KMS-11 (cell line): ENCODE data around the gene SLX9.

Source experiments
- H2AFZ ChIP-seq: fragments of 200-600 bp; sonication (generic); 2 replicates; pipeline ENCODE4 v1.6.1; 2016; ENCODE audit warnings: antibody characterized with exemption, mixed run types, low read depth
- H3K27ac ChIP-seq: fragments of 200-600 bp; sonication (generic); 2 replicates; pipeline ENCODE4 v1.6.1; 2016; ENCODE audit warnings: mild to moderate bottlenecking, mixed run types
- H3K27me3 ChIP-seq: fragments of 200-600 bp; sonication (generic); 2 replicates; pipeline ENCODE4 v1.6.1; 2017; ENCODE audit warnings: mild to moderate bottlenecking, low read depth, mixed run types, moderate library complexity; ENCODE audit not compliant: insufficient read depth
- H3K36me3 ChIP-seq: fragments of 200-600 bp; sonication (generic); 2 replicates; pipeline ENCODE4 v1.6.1; 2017; ENCODE audit warnings: mild to moderate bottlenecking, mixed run types; ENCODE audit not compliant: insufficient read depth
- H3K4me1 ChIP-seq: fragments of 200-600 bp; sonication (generic); 2 replicates; pipeline ENCODE4 v1.6.1; 2016; ENCODE audit warnings: mild to moderate bottlenecking, low read depth, mixed run types; ENCODE audit not compliant: poor library complexity, severe bottlenecking
- H3K4me2 ChIP-seq: fragments of 200-600 bp; sonication (generic); 2 replicates; pipeline ENCODE4 v1.7.0; 2016; ENCODE audit warnings: mild to moderate bottlenecking, mixed run types
- H3K4me3 ChIP-seq: fragments of 200-600 bp; sonication (generic); IDR thresholded peaks from 2 replicates; pipeline ENCODE4 v1.6.1; 2017; ENCODE audit warnings: low read depth, low read length, mixed read lengths; ENCODE audit not compliant: insufficient read depth
- H3K79me2 ChIP-seq: fragments of 200-600 bp; sonication (generic); 2 replicates; pipeline ENCODE4 v1.6.1; 2016; ENCODE audit warnings: low read depth, mixed run types; ENCODE audit not compliant: insufficient read depth
- H3K9ac ChIP-seq: fragments of 200-600 bp; sonication (generic); 2 replicates; pipeline ENCODE4 v1.6.1; 2016; ENCODE audit warnings: mild to moderate bottlenecking, mixed run types
- H4K20me1 ChIP-seq: fragments of 200-600 bp; sonication (generic); 2 replicates; pipeline ENCODE4 v1.6.1; 2016; ENCODE audit warnings: mild to moderate bottlenecking, mixed run types; ENCODE audit not compliant: insufficient read depth
- TF ChIP-seq, protein P1 (sequence below): fragments of 200-600 bp; sonication (generic); conservative IDR thresholded peaks from 2 replicates; pipeline ENCODE4 v1.6.1; 2017; ENCODE audit warnings: low read depth, mild to moderate bottlenecking, antibody characterized with exemption, low read length, moderate library complexity, mixed read lengths

SLX9 gene

DNA sequence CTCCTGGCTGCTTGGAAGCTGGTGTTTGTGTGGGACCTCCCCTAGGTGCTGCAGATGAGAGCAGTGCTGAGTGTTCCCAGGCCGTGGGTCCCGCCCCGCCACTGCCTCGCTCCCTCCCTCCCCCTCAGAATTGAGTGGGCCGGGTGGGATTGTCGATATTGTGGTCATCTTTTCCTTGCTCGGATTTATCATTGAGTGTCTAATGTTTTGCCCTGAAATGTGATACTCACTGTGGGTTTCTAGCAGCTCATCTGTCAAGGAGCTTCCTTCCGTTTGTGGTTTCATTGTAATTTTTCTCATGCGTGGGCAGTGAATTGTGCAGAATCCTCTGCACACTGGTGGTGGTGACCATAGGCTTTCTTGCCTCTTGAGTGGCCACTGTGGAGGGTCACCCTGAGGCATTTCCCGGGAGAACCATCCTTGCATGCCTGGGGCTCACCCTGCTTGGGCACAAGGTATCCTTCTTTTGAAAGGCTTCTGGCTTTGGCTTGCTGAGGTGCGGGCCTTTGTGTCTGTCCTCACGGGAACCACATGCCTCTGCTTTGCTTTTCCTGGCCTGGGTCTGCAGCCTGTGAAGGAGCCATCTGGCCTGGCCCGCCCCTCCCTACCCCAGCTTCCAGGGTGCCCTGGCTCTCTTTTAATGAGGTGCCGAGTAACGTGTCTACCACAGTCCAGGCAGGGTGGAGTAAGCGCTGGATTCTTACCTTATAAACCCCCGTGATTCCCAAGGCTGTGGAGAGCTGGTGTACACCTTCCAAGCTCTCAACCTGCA lies 25.6 kb downstream of the SLX9 start:
- TF ChIP-seq, protein P1, sequence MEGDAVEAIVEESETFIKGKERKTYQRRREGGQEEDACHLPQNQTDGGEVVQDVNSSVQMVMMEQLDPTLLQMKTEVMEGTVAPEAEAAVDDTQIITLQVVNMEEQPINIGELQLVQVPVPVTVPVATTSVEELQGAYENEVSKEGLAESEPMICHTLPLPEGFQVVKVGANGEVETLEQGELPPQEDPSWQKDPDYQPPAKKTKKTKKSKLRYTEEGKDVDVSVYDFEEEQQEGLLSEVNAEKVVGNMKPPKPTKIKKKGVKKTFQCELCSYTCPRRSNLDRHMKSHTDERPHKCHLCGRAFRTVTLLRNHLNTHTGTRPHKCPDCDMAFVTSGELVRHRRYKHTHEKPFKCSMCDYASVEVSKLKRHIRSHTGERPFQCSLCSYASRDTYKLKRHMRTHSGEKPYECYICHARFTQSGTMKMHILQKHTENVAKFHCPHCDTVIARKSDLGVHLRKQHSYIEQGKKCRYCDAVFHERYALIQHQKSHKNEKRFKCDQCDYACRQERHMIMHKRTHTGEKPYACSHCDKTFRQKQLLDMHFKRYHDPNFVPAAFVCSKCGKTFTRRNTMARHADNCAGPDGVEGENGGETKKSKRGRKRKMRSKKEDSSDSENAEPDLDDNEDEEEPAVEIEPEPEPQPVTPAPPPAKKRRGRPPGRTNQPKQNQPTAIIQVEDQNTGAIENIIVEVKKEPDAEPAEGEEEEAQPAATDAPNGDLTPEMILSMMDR = no peak
- Histone ChIP-seq H3K27ac (no peak overlapping the region), H3K4me1 (peaks cover 8% of the 10 kb centered on the region), H3K4me2 (no peak overlapping the region), H3K4me3 (no peak overlapping the region), H3K36me3 (peaks cover 3% of the 10 kb centered on the region; the same call in 1 of the 2 replicates), H3K27me3 (no peaks in the 10 kb centered on the region), H3K9ac (no peak overlapping the region), H3K79me2 (peaks cover 10% of the 10 kb centered on the region), H2AFZ (no peak overlapping the region), H4K20me1 (no peaks in the 10 kb centered on the region)

DNA sequence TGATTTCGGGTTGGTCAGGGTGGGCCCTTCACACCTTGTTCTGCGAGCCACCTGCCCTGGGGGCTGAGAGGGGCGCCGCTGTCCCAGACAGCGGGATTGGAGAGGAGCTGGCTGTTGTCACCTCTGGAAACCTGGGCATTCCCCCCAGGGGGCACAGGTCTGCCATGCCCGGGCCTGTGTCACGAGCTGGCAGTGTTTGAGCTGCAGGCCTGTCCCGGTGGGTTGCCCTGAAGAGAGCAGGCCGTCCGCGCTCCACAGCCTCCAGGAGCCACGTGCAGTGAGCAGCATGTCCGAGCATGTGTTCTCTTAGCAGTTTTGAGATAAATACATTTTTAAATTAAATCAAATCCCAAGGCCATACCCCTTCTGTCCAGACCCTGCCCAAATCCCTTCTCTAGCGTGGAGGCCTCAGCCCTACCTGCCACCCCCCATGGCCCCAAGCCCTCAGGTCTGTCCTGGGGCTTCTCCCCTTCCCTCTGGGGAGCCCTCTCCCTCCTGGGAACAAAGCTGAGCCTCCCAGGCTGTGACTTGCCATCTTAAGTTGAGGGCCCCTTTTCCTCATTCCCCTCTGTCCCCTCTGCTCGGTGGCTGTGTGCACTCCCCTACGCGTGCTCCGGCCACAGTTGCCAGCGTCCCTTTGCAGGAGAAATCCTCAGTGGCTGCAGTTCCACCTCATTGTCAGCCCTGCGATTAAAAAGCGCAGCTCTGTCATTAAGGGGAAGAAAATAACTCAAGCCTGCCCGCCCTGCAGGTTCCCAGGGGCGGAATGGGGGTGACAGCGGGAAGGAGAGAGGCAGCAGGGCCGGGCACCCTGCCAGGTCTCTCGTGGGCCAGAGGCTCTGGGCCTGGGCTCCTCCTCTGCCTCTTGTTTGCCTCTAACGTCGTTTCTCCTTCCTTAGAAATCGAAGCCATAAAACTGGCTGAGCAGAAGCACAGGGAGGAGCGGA lies 26.6 kb downstream of the SLX9 start:
- Histone ChIP-seq H2AFZ (no peak overlapping the region), H3K9ac (no peak overlapping the region), H3K4me1 (peaks cover 8% of the 10 kb centered on the region), H3K27ac (no peak overlapping the region), H3K4me3 (no peak overlapping the region), H3K36me3 (peaks cover 3% of the 10 kb centered on the region; the same call in 1 of the 2 replicates), H3K27me3 (no peaks in the 10 kb centered on the region), H3K79me2 (peaks cover 10% of the 10 kb centered on the region), H4K20me1 (no peaks in the 10 kb centered on the region), H3K4me2 (no peak overlapping the region)
- TF ChIP-seq, protein P1 = no peak

DNA sequence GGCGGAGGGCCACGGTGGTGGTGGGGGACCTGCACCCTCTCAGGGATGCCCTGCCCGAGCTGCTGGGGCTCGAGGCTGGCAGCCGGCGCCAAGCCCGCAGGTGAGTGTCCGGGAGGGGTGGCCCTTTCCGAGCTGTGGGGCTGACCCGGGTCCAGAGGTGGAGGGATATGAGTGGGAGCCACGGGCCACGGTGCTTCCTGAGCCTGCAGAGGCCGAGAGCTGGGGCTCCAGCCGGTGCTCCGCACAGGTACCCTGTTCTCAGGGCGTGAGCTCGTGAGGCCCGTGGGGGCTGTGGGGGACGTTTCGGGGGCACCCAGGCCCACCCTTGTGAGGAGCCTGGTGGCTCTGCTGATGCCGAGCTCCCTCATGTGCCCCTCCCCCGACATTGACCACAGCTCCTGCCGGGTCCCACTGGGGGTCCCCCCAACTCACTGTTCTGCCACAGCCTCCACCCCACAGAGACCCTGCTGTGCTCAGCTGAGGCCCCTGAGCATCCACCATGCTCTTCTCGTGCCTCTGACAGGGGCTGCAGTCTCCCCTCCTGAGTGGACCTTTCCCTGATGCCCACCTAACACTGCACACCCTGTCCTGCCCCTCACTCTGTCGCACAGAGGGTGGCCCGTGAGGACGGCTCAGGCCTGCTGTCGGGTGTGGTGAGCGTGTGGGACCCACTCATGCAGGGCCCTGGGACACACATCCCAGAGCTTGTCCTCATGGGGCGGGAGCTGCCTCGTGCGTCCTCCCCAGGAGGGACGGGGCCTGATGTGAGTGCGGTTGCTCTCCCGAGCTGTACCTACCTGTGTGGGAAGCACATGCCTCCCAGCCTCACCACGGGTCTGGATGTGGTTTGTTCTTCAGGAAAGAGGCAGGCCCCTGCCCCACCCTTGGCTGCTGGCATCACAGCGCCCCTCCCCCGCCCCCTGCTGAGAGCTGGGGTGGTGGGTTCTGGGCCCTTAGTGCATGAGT lies 27.5 kb downstream of the SLX9 start:
- H3K4me3 ChIP-seq = no peak overlapping the region
- no peaks in the 10 kb centered on the region for H4K20me1 ChIP-seq
- no peak overlapping the region for H2AFZ ChIP-seq
- no peak overlapping the region for H3K27ac ChIP-seq
- H3K9ac ChIP-seq = no peak overlapping the region
- H3K4me2 ChIP-seq = no peak overlapping the region
- H3K79me2 ChIP-seq = peaks cover 10% of the 10 kb centered on the region
- H3K36me3 ChIP-seq = peaks cover 3% of the 10 kb centered on the region; the same call in 1 of the 2 replicates
- H3K4me1 ChIP-seq = peaks cover 8% of the 10 kb centered on the region
- TF ChIP-seq, protein P1 = no peak
- H3K27me3 ChIP-seq = no peaks in the 10 kb centered on the region
